ENCODE measurements around the gene ME3. TPM values are rescaled to one million over a fixed set of nuclear protein-coding genes. Genes with fewer than 3 reads are reported as not detected.

ME3 gene
- polyA plus RNA-seq, 1 donor (not counting 4 experiments of a cell fraction or from before 2014, with no cell fraction given): 1.0 TPM

DNA sequence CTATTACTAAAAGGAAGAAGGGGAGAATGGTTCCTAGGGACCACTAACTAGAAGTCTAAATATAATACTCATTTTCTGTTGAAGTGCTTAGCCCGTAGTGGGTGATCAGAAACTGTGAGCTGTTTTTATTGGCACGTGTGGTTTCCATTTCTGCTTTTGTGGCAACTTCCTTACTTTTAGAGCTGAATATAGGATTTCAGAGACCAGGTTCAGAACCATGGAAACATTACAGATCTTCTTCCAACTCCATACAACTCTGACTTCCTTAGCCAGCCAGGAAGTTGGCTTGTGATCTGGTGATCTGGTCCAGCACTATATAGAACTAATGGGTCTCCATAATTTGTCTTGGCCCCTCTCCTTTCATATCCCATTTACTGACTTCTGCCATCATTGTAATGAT lies 2.6 kb upstream of the ME3 start:
- no peak overlapping the region for H3K4me2 ChIP-seq (ENCODE audit: control insufficient read depth, extremely low read depth, insufficient read depth, low read depth, low read length)
- no peaks in the 10 kb centered on the region for H3K9me3 ChIP-seq (ENCODE audit: control insufficient read depth, low read depth, low read length)
- H3K79me2 ChIP-seq (ENCODE audit: control insufficient read depth, insufficient read depth, low read length): no peaks in the 10 kb centered on the region
- DNase-seq (ENCODE audit: low read depth, low spot score) (no peak), FAIRE-seq (no peak)
- no peak overlapping the region for H3K27ac ChIP-seq (ENCODE audit: control insufficient read depth, insufficient read depth, low read length)
- no peaks in the 10 kb centered on the region for H3K36me3 ChIP-seq (ENCODE audit: control insufficient read depth in 2 of 2, extremely low read depth in 1 of 2, insufficient read depth in 2 of 2, low read length in 2 of 2)
- H3K9me1 ChIP-seq (ENCODE audit: control insufficient read depth, extremely low read depth, insufficient read depth, low read length): no peaks in the 10 kb centered on the region
- dilution Hi-C loops (cut with MboI; ENCODE audit: extremely low pct_ligation_motif_present, low sequenced_read_pairs): no loop called here
- no peak overlapping the region for H3K9ac ChIP-seq (ENCODE audit: control insufficient read depth, extremely low read depth, insufficient read depth, low read length)
- H4K20me1 ChIP-seq (ENCODE audit: control insufficient read depth, extremely low read depth, insufficient read depth, low read length): no peaks in the 10 kb centered on the region
- no peak overlapping the region for H2AFZ ChIP-seq (ENCODE audit: control insufficient read depth, low read length)
- no peak for TF ChIP-seq EZH2 (IDR thresholded peaks at IDR 0.05; ENCODE audit: low read length)
- TF ChIP-seq, protein P1, sequence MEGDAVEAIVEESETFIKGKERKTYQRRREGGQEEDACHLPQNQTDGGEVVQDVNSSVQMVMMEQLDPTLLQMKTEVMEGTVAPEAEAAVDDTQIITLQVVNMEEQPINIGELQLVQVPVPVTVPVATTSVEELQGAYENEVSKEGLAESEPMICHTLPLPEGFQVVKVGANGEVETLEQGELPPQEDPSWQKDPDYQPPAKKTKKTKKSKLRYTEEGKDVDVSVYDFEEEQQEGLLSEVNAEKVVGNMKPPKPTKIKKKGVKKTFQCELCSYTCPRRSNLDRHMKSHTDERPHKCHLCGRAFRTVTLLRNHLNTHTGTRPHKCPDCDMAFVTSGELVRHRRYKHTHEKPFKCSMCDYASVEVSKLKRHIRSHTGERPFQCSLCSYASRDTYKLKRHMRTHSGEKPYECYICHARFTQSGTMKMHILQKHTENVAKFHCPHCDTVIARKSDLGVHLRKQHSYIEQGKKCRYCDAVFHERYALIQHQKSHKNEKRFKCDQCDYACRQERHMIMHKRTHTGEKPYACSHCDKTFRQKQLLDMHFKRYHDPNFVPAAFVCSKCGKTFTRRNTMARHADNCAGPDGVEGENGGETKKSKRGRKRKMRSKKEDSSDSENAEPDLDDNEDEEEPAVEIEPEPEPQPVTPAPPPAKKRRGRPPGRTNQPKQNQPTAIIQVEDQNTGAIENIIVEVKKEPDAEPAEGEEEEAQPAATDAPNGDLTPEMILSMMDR (optimal IDR thresholded peaks at IDR 0.05 in 1 of 3, IDR thresholded peaks at IDR 0.05 in 1 of 3, conservative IDR thresholded peaks at IDR 0.05 in 1 of 3; ENCODE audit: extremely low read depth in 1 of 3, insufficient read depth in 2 of 3, low read length in 3 of 3): no peak
- no peaks in the 10 kb centered on the region for H3K27me3 ChIP-seq (ENCODE audit: control insufficient read depth, extremely low read depth, insufficient read depth, low read length)
- no peak overlapping the region for H3K4me3 ChIP-seq (ENCODE audit: control insufficient read depth in 2 of 3, extremely low read depth in 1 of 3, insufficient read depth in 2 of 3, low read depth in 1 of 3, low read length in 3 of 3)
- peaks cover 12% of the 10 kb centered on the region for H3K4me1 ChIP-seq (ENCODE audit: control insufficient read depth, extremely low read depth, insufficient read depth, low read length)

DNA sequence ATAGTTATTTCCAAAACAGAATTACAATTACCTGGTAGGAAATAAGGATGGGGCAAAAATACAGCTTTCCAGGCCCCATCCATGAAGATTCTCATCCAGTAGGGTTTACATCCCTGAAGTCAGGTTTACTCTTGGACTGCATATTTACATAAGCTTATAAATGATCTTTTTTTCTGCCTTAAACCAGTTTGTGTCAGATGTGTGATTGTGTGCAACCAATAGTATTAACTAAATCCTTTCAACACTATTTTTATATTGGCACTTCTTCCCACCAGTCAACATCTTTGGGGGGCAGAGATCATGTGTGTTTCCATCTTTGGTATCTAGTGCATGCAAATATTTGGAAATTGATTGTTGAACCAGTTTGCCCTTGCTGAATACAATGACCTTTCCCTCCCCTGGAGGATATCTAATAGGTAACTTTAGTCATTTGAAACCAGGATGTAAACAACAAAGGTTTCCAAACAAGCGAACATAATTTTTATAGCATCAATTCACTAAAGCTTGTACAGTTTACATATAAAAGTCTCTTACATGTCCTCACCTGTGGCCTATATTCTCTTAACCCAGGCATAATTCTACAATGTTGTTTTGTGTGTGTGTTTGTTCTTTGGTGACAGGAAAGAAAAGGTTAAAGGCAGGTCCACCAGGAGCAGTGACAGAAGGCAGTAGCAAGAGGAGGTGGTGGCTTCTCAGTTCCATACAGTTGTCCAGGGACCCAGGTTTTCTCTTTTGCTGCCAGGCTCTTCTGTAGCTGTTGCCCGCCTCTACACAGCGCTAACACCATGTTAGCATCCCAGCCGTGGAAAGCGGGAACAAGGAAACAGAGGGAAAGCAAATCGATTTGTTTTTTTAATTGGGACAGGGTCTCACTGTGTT lies 1.7 kb upstream of the ME3 start:
- Histone ChIP-seq H3K4me1 (ENCODE audit: control insufficient read depth, extremely low read depth, insufficient read depth, low read length) (peaks cover 12% of the 10 kb centered on the region), H2AFZ (ENCODE audit: control insufficient read depth, low read length) (no peak overlapping the region), H4K20me1 (ENCODE audit: control insufficient read depth, extremely low read depth, insufficient read depth, low read length) (no peaks in the 10 kb centered on the region), H3K9me1 (ENCODE audit: control insufficient read depth, extremely low read depth, insufficient read depth, low read length) (no peaks in the 10 kb centered on the region), H3K27me3 (ENCODE audit: control insufficient read depth, extremely low read depth, insufficient read depth, low read length) (no peaks in the 10 kb centered on the region), H3K27ac (ENCODE audit: control insufficient read depth, insufficient read depth, low read length) (no peak overlapping the region), H3K9me3 (ENCODE audit: control insufficient read depth, low read depth, low read length) (no peaks in the 10 kb centered on the region), H3K9ac (ENCODE audit: control insufficient read depth, extremely low read depth, insufficient read depth, low read length) (no peak overlapping the region), H3K36me3 (ENCODE audit: control insufficient read depth in 2 of 2, extremely low read depth in 1 of 2, insufficient read depth in 2 of 2, low read length in 2 of 2) (no peaks in the 10 kb centered on the region), H3K79me2 (ENCODE audit: control insufficient read depth, insufficient read depth, low read length) (no peaks in the 10 kb centered on the region), H3K4me3 (ENCODE audit: control insufficient read depth in 2 of 3, extremely low read depth in 1 of 3, insufficient read depth in 2 of 3, low read depth in 1 of 3, low read length in 3 of 3) (no peak overlapping the region), H3K4me2 (ENCODE audit: control insufficient read depth, extremely low read depth, insufficient read depth, low read depth, low read length) (no peak overlapping the region)
- DNase-seq (ENCODE audit: low read depth, low spot score) (no peak), FAIRE-seq (no peak)
- dilution Hi-C loops (cut with MboI; ENCODE audit: extremely low pct_ligation_motif_present, low sequenced_read_pairs): no loop called here
- TF ChIP-seq, protein P1 (optimal IDR thresholded peaks at IDR 0.05 in 1 of 3, IDR thresholded peaks at IDR 0.05 in 1 of 3, conservative IDR thresholded peaks at IDR 0.05 in 1 of 3; ENCODE audit: extremely low read depth in 1 of 3, insufficient read depth in 2 of 3, low read length in 3 of 3): no peak
- TF ChIP-seq EZH2 (IDR thresholded peaks at IDR 0.05; ENCODE audit: low read length): no peak
